SU-DHL-6 (cell line): Measurements from ENCODE around the gene TBKBP1.

ENCODE experiments used
- EZH2phosphoT487 ChIP-seq: fragments of 200-600 bp; sonication (generic), shearing (Covaris generic); conservative IDR thresholded peaks from 2 replicates; pipeline ENCODE4 v1.6.1; 2018; ENCODE audit warnings: mild to moderate bottlenecking, antibody characterized with exemption, low read length, moderate library complexity, mixed read lengths
- TF ChIP-seq, protein P1 (sequence below): fragments of 200-600 bp; sonication (generic); IDR thresholded peaks from one replicate; pipeline ENCODE4 v1.5.1; 2017; ENCODE audit warnings: antibody characterized with exemption, mild to moderate bottlenecking, low read length, moderate library complexity; ENCODE audit not compliant: insufficient read depth, poor library complexity, severe bottlenecking

DNA sequence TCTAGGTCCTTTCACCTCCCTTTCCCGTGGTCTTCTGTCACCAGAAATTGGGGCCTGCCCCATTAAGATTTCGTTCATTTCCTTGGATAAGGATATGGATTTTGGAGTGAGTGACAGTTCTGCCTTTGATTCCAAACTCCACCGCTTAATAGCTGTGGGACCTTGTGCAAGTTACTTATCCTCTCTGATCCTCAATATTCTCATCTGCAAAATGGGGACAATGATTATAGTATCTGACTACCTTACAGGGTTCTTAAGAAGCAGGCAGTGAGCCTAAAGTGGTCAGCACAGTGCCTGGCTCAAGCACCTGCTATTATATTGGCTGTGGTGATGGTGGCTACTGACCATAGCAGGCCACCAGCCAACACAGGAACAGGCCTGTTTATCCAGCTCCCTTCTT, 15.6 kb downstream of the TBKBP1 start:
- TF ChIP-seq, protein P1, sequence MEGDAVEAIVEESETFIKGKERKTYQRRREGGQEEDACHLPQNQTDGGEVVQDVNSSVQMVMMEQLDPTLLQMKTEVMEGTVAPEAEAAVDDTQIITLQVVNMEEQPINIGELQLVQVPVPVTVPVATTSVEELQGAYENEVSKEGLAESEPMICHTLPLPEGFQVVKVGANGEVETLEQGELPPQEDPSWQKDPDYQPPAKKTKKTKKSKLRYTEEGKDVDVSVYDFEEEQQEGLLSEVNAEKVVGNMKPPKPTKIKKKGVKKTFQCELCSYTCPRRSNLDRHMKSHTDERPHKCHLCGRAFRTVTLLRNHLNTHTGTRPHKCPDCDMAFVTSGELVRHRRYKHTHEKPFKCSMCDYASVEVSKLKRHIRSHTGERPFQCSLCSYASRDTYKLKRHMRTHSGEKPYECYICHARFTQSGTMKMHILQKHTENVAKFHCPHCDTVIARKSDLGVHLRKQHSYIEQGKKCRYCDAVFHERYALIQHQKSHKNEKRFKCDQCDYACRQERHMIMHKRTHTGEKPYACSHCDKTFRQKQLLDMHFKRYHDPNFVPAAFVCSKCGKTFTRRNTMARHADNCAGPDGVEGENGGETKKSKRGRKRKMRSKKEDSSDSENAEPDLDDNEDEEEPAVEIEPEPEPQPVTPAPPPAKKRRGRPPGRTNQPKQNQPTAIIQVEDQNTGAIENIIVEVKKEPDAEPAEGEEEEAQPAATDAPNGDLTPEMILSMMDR = no peak
- TF ChIP-seq EZH2phosphoT487 = no peak
